DMS153 treated with DMSO at 0.1 percent for 48 hours (cell line): ENCODE results near the gene TBC1D17.

Experiments used
- DNase-seq: peaks from one replicate; lab custom pipeline; 2025; ENCODE audit not compliant: unreplicated experiment; lab: John Stamatoyannopoulos, UW

TBC1D17 gene

GRCh38 chr19:49890349-49891311 lies 13.1 kb downstream of the TBC1D17 start:
- DNase-seq: no peak

- no peak for DNase-seq
Observed at GRCh38 chr19:49891393-49891792, 13.9 kb downstream of the TBC1D17 start.

- no peak for DNase-seq
Observed at GRCh38 chr19:49892716-49893115, 15.2 kb downstream of the TBC1D17 start.

GRCh38 chr19:49894011-49894664 lies 16.6 kb downstream of the TBC1D17 start:
- DNase-seq: no peak

GRCh38 chr19:49894879-49895565 lies 17.5 kb downstream of the TBC1D17 start:
- DNase-seq: no peak

- no peak for DNase-seq
Observed at GRCh38 chr19:49895566-49896297, 18.2 kb downstream of the TBC1D17 start.

DNA sequence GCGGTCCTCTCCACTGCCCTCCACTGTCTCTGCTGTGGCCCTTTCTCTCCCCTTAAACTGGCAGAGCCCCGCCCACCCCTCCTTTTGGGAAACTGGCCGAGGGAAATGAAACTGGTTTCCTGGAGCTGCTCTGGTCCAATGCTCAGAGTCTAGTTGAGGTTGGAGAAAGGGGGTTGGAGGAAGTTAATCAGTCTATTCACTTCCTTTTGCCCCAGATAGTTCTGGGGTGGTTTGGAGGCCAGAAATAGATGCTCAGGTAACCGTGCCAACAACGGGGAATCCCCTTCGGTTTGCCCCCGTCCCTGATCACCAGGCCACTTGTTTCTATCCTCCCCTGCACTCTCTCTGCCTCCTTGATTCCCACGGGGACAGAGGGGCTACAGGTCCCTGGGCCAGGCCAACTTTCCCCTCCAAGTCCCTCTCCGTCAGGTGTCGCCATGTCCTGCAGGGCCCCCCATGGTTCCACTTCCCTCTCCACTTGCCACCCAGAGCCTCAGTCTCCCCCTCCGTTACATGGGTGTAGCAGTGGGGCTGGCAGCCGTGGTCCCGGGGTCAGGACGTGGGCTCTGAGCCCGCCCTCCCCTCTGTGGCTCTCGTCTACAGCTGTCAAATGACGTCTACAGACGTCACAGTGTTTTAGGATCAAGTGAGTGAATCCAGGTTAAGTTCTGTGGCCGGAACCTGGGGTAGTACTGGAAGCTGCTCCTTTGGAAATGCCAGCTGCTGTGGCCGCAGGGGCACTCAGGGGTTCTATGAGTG lies 19.5 kb downstream of the TBC1D17 start, which contains the start of gene IL4I1:
Gene IL4I1 (minus strand): TSS at position 25 of the 759 bp plus-strand sequence. CDS start 727 bp downstream, outside the sequence.
- DNase-seq: no peak

- no peak for DNase-seq
Observed at GRCh38 chr19:49904136-49904535, 26.6 kb downstream of the TBC1D17 start.

DNA sequence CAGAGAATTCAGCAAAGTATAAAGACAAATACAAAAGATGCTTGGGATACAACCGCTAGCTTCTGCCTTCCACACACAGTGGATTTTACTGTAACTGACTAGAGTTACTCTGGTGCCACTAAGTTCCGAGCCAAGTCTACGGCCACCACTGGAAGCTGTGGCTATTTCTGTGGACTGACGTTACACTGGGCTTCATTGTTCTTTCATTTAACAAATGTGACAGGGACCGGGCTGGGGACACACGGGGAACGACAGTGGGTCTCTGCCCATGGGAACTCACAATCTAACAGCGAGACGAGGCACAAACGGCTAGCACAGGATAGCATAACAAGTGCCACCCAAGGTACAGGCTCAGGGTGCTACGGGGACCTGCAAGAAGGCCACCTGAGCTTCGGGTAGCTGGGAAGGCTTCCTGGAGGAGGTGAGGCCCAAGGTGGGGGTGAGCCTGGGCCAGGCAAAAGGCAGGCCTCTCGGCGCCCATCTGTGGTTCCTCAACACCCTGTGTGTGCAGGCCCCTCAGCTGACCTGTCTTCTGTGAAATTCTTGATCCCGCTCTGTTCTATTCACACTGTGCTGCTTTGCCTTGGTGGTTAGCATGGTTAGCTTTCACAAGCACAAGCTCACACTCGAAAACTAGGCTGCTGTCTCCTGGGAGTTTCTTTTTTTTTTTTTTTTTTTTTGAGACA lies 29.5 kb downstream of the TBC1D17 start:
- DNase-seq: no peak

DNA sequence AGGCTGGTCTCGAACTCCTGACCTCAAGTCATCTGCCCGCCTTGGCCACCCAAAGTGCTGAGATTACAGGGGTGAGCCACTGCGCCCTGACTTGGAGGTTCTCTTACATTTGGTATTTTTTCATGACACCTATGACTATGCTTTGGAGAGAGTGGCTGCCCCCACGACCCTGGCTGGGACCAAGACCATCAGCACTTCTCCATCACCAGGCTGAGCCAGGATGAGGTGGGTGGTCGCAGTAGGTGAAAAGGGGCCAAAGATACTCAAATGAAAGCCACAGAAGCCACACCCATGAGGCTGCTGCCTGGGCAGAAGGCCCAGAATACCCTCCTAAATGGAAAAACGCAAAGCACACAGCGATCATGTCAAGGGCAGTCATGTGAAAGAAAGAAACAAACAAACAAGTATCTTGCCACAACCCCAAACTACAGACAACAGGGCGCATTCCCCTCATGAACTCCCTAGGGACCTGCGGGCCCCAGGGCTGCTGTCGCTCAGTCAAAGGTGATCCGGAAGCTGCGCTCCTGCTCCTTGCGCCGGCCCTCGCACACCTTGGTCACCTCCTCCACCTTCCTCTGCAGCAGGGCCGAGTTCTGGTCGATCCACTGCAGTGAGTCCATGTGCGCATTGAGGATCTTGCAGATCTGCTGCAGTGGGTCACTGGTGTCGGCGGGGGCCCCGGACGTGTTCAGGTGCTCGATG lies 30.4 kb downstream of the TBC1D17 start:
- DNase-seq: no peak

GRCh38 chr19:49908480-49909420 lies 31.2 kb downstream of the TBC1D17 start:
- no peak for DNase-seq

GRCh38 chr19:49910179-49910578 lies 32.7 kb downstream of the TBC1D17 start:
- DNase-seq: no peak

DNA sequence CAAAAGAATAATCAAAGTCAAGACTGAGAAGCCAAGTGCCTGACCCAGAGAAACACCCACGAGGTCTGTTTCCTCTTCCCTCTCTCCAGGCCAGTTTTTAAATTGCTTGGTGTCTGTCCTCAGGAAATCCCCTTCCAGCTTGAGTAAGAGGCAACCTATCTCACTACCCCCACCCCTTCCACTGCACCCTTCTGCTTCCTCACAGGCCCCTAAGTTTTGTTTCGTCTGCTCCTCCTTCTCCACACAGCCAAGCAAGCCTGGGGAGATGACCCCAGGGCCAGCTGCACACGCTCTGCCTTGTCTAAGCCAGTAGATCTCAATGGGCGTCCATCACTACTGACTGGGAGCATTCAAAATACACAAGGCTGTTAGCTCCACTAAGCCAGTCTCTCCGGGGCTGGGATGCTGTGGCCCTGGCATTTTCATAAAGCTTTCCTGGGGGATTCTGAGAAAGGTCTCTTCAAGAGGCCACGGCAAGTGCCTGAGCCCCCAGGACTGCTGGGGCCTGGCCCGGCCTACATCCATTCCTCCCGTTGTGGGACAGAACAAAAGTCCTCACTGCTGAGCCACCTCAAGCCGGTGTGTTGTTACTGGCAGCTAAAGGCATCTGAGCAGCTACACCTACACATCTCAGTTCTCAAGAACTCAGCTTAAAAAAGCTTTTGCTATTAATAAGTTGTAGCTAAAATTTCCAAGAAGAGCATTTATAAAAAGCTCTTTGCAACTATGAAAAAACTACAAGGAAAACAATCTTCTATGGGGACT lies 34.1 kb downstream of the TBC1D17 start:
- DNase-seq: no peak

GRCh38 chr19:49912965-49913685 lies 35.6 kb downstream of the TBC1D17 start:
- DNase-seq: no peak

GRCh38 chr19:49913720-49914119 lies 36.2 kb downstream of the TBC1D17 start:
- no peak for DNase-seq

GRCh38 chr19:49915271-49915670 lies 37.8 kb downstream of the TBC1D17 start:
- no peak for DNase-seq
